Gastroesophageal sphincter (tissue), 4 donors: ENCODE measurements around the gene SFPQ. TPM values are rescaled to one million over a fixed set of nuclear protein-coding genes. Genes with fewer than 3 reads are reported as not detected.

Experiments
- ATAC-seq: fragments of 150-250 bp; one replicate; pipeline ENCODE4 v1.9.1; 2016; ENCODE audit warnings: mild to moderate bottlenecking, moderate library complexity
- H3K27ac ChIP-seq, 4 donors: fragments of 200-600 bp; sonication (generic) in 3 of 4; 1 replicate in 3 of 4; 2 replicates in 1 of 4; pipeline ENCODE4 v1.5.1; 2016 to 2019
- H3K27me3 ChIP-seq: fragments of 200-600 bp; sonication (generic); one replicate; pipeline ENCODE4 v1.5.1; 2019
- H3K36me3 ChIP-seq, 2 donors: fragments of 200-600 bp; sonication (generic); one replicate each; pipeline ENCODE4 v1.5.1; 2019; ENCODE audit warnings: control low read depth in 1 of 2
- H3K4me1 ChIP-seq, 3 donors: fragments of 200-600 bp; sonication (generic); 1 replicate in 2 of 3; 2 replicates in 1 of 3; pipeline ENCODE4 v1.5.1; 2016 to 2019; ENCODE audit warnings: control low read depth in 2 of 3
- H3K4me3 ChIP-seq, 2 donors: fragments of 200-600 bp; sonication (generic); one replicate each; pipeline ENCODE4 v1.5.1; 2019; ENCODE audit warnings: mild to moderate bottlenecking in 1 of 2, moderate library complexity in 1 of 2
- H3K9me3 ChIP-seq, 3 donors: fragments of 200-600 bp; sonication (generic); one replicate each; pipeline ENCODE4 v1.5.1; 2017 to 2019; ENCODE audit warnings: control low read depth in 2 of 3
- EP300 ChIP-seq: sonication (generic); formaldehyde crosslinking; IDR thresholded peaks from one replicate; pipeline ENCODE4 v1.6.1; 2017; ENCODE audit warnings: antibody characterized with exemption, mild to moderate bottlenecking
- POLR2A ChIP-seq, 2 donors: fragments of 450-650 bp; IDR thresholded peaks; one replicate each; pipeline ENCODE4 v1.6.1; 2017; ENCODE audit warnings: antibody characterized with exemption in 2 of 2, mild to moderate bottlenecking in 2 of 2, moderate library complexity in 1 of 2
- POLR2AphosphoS5 ChIP-seq: sonication (generic); formaldehyde crosslinking; IDR thresholded peaks from one replicate; pipeline ENCODE4 v1.6.1; 2017; ENCODE audit warnings: antibody characterized with exemption
- WGBS, 2 donors: methylation state at CpG; one replicate each; pipeline ENCODE4 v1.1.5; 2018; ENCODE audit warnings: low coverage in 1 of 2; 5-methylcytosine and 5-hydroxymethylcytosine counted together
- total RNA-seq, 4 donors: library from RNA; depleted of rRNA; stranded (reverse); fragments of >200 nt; gene quantifications; one replicate each; pipeline ENCODE4 v1.1.0, GENCODE V29; 2016
- TF ChIP-seq, protein P1 (sequence below), 4 experiments: fragments of 200-600 bp in 2 of 4; fragments of 450-650 bp in 2 of 4; sonication (generic) in 1 of 4; IDR thresholded peaks; one replicate each; pipeline ENCODE4 v1.5.1; 2017 to 2019; ENCODE audit warnings: antibody characterized with exemption in 4 of 4, mild to moderate bottlenecking in 2 of 4, moderate library complexity in 2 of 4

Gene SFPQ
- total RNA-seq, 4 donors from 2014 or later = 86.4 to 239 (median 146) TPM

DNA sequence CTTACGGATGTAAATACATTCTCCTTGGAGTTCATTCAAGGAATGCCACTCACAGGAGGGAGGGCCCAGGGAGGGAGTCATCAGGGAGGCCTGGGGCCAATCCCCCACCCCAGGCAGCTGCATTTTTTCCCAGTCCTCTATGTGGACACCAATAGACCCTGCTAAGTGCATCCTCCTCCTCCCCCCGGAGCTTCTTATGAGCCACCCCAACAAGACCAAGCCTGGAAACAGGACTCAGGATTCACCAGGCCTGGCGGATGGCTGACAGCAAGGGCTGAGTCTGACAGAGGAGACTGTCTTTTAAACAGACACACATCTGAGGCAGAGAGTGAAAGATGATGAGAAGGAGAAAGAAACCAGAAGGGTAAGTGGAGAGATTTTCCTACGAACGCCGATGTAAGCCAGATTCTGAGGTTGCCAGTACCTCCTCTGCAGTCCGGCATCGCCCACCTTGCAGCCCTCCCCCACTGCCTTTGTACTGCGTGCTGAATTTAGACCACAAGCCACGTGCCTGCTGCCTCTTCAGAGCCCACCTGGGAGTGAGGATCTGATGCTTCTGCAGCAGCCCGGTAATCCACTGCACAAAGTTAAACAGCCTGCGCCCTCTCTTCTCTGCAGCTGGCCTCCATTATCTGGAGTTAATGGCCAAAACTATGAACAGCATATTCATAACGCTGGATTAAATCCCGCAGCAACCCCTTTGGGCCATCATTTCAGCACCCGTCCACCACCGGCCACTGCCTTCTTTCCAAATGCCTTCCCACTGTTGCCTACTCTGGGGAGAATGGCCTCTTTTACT, 17.6 kb upstream of the SFPQ start:
- Histone ChIP-seq H3K4me1 (peaks cover 0 to 4% (median 0%) of the 10 kb centered on the region in 3 donors), H3K4me3 (no peak overlapping the region), H3K9me3 (no peaks in the 10 kb centered on the region), H3K27ac (no peak overlapping the region), H3K27me3 (peaks cover under 1% of the 10 kb centered on the region), H3K36me3 (no peaks in the 10 kb centered on the region)
- TF ChIP-seq, protein P1, sequence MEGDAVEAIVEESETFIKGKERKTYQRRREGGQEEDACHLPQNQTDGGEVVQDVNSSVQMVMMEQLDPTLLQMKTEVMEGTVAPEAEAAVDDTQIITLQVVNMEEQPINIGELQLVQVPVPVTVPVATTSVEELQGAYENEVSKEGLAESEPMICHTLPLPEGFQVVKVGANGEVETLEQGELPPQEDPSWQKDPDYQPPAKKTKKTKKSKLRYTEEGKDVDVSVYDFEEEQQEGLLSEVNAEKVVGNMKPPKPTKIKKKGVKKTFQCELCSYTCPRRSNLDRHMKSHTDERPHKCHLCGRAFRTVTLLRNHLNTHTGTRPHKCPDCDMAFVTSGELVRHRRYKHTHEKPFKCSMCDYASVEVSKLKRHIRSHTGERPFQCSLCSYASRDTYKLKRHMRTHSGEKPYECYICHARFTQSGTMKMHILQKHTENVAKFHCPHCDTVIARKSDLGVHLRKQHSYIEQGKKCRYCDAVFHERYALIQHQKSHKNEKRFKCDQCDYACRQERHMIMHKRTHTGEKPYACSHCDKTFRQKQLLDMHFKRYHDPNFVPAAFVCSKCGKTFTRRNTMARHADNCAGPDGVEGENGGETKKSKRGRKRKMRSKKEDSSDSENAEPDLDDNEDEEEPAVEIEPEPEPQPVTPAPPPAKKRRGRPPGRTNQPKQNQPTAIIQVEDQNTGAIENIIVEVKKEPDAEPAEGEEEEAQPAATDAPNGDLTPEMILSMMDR (IDR thresholded peaks at IDR 0.05) = no peak
- TF ChIP-seq POLR2AphosphoS5 = no peak
- no peak for TF ChIP-seq POLR2A (IDR thresholded peaks at IDR 0.05)
- no peak for TF ChIP-seq EP300
- 33 to 46% methylated on average over 13 of the region's 16 CpGs for WGBS, 2 donors
- ATAC-seq = no peak

DNA sequence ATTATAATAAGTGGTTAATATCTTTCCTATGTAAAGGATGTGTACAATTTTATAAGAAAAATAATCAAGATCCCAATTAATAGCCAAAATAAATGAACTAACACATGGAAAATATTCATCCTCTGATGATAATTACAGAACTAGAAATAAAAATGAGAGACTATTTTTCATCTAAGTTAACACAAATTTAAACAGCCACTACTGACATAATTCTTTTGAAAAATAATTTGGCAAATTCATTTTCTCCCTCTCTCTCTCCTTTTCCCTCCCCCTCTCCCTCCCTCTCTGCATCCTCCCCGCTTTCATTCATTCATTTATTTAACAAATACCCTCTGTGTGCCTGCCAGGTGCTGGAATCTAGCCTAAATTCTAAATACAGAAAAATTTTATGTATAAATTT, 10.3 kb upstream of the SFPQ start:
- Histone ChIP-seq H3K9me3 (no peaks in the 10 kb centered on the region), H3K4me1 (peaks cover 0 to 4% (median 0%) of the 10 kb centered on the region in 3 donors), H3K36me3 (no peaks in the 10 kb centered on the region), H3K4me3 (no peak overlapping the region), H3K27me3 (peaks cover 9% of the 10 kb centered on the region), H3K27ac (no peak overlapping the region)
- no peak for ATAC-seq
- 41 to 63% methylated on average over 1 of the region's 1 CpG for WGBS, 2 donors
- TF ChIP-seq EP300 (no peak), POLR2A (IDR thresholded peaks at IDR 0.05) (no peak), POLR2AphosphoS5 (no peak)
- TF ChIP-seq, protein P1 (IDR thresholded peaks at IDR 0.05) = no peak

DNA sequence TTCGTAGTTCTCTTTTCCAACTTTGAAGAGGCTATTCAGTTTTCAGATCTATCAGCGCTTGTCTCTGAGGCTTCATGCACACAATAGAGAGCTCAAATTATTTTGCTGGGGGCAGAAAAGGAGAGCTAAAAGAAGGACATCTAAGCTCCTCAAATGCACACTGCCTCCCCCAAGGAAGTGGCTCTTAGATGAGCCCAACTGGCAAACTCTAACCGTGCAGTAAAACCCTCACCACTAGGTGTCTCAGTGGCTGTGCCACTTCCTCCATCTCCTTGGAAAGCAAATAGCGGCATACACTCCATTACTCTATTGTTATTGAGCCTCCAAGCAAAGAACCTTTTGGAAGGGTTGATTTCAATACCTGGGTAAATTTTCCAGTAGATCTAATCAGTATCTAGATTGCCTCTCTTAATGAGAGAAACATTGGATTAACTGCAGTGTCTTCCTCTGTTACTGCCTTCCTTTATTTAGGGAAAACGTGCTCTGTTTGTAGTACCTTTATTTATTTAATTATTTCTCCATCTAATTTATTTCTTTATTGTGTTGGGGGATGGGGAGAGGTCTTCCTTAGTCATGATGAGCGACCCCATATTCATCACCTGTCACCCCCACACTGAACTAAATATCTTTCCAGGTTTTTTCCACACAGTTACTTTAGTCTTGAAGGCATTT, 9.2 kb upstream of the SFPQ start:
- no peak for TF ChIP-seq POLR2A (IDR thresholded peaks at IDR 0.05)
- TF ChIP-seq, protein P1 (IDR thresholded peaks at IDR 0.05) = peak in 3 of 4 experiments; percentile 83 to 85 (median 84)
- no peak for TF ChIP-seq EP300
- TF ChIP-seq POLR2AphosphoS5 = peak; percentile 39
- peaks cover 9% of the 10 kb centered on the region for H3K27me3 ChIP-seq
- H3K27ac ChIP-seq = no peak overlapping the region
- 18 to 33% methylated on average over 4 to 6 of the region's 6 CpGs for WGBS, 2 donors
- H3K4me3 ChIP-seq = no peak overlapping the region
- H3K4me1 ChIP-seq = peaks cover 0 to 4% (median 0%) of the 10 kb centered on the region in 3 donors
- ATAC-seq = peak; percentile 90
- no peaks in the 10 kb centered on the region for H3K9me3 ChIP-seq
- no peaks in the 10 kb centered on the region for H3K36me3 ChIP-seq

DNA sequence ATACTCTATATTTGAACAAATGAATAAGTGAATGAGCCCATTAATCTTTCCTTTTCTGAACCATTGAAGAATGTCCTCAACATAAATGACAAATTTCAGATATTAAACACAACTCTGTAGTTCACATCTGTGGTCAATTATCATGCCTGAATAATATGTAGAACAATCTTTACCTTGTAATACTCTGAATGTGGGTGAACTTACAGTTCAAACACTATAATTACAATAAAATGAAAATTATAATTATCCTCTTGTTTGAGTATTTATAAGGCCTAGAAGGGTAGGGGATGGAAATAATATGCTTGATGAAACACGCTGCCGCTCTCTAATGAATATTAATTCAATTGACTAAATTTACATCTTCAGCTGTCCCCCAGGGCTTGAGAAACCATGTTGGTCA, 8.7 kb upstream of the SFPQ start:
- 30 to 43% methylated on average over 2 of the region's 2 CpGs for WGBS, 2 donors
- Histone ChIP-seq H3K36me3 (no peaks in the 10 kb centered on the region), H3K27ac (no peak overlapping the region), H3K27me3 (peaks cover 9% of the 10 kb centered on the region), H3K4me3 (no peak overlapping the region), H3K9me3 (no peaks in the 10 kb centered on the region), H3K4me1 (peaks cover 0 to 4% (median 0%) of the 10 kb centered on the region in 3 donors)
- TF ChIP-seq POLR2AphosphoS5 = no peak
- no peak for ATAC-seq

DNA sequence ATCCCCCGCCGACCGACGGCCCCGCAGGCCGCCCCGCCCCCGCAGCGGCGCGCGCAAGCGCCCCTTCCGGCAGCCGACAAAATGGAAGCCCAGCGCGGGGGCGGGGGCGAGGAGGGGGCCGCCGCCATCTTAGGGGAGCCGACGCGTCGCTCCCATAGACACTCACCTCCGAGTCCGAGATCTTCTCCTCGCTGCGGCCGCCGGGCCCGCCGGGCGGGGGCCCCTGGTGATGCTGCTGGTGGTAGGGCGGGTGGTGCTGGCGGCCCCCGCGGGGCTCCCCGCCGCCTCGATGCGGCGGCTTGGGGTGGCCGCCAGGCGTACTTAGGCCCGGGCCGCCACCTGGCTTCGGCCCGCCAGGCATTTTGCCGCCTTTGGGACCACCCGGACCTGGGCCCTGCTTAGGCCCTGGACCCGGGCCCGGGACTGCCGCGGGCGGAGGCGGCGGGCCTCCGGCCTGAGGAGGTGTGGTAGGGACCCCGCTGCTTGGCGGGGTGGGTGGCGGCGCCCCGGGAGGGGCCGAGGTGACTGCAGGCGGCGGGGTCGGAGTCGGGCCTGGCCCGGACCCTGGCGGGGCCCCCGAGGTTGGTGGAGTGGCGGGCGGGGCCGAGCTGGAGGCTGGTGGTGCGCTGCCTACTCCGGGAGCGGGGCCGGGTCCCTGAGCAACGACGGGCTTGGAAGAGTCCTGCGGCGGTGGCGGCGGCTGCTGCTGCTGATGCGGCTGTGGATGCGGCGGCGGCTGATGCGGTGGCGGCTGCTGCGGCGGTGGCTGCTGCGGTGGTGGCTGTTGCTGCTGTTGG, 691 bp downstream of the SFPQ start:
- no peaks in the 10 kb centered on the region for H3K27me3 ChIP-seq
- ATAC-seq = peak; percentile 75

More for the DNA sequence above, 691 bp downstream of the SFPQ start:
- TF ChIP-seq, protein P1 (IDR thresholded peaks at IDR 0.05) = peak in 3 of 4 experiments; percentile 42 to 50 (median 47)
- no peak for TF ChIP-seq POLR2A (IDR thresholded peaks at IDR 0.05)
- no peaks in the 10 kb centered on the region for H3K9me3 ChIP-seq
- H3K27ac ChIP-seq = peak overlapping the region; percentile 97 to 100 (median 100)
- H3K4me3 ChIP-seq = peak overlapping the region; percentile 88 to 100
- WGBS, 2 donors = no CpG with 5 or more reads among the region's 94 CpGs
- peaks cover 0 to 50% (median 28%) of the 10 kb centered on the region in 3 donors for H3K4me1 ChIP-seq
- H3K36me3 ChIP-seq = peaks cover 4 to 42% of the 10 kb centered on the region in 2 donors
